Measurements from ENCODE around the gene HOXB13. TPM values are rescaled to one million over a fixed set of nuclear protein-coding genes. Genes with fewer than 3 reads are reported as not detected.

HOXB13 gene
- total and polyA plus RNA-seq, 2 of the 13 experiments (the other 11 are each of a cell fraction or from before 2014, with no cell fraction given): not detected

- TF ChIP-seq ZNF687 (CRISPR knock-in tag; IDR thresholded peaks at IDR 0.05) (peak; percentile 62; the same call in 1 of the 2 replicates), ZNF138 (CRISPR knock-in tag; IDR thresholded peaks at IDR 0.05; ENCODE audit: low read depth) (0 out of 2 replicates have a peak, but pooled peaks have one; percentile 41), SNRNP70 (IDR thresholded peaks at IDR 0.05; ENCODE audit: low read depth, low read length) (no peak), JUN (CRISPR knock-in tag; IDR thresholded peaks at IDR 0.05) (no peak), PAF1 (CRISPR knock-in tag; IDR thresholded peaks at IDR 0.05) (no peak), HDAC1 (CRISPR knock-in tag; IDR thresholded peaks at IDR 0.05) (no peak; the same call in 1 of the 2 replicates), REL (CRISPR knock-in tag; conservative IDR thresholded peaks at IDR 0.05) (no peak), SRY (CRISPR knock-in tag; IDR thresholded peaks at IDR 0.05) (no peak), ZSCAN12 (CRISPR knock-in tag; IDR thresholded peaks at IDR 0.05) (no peak), ZNF7 (CRISPR knock-in tag; IDR thresholded peaks at IDR 0.05) (no peak), NR2F6 (IDR thresholded peaks at IDR 0.05) (no peak), NR2F6 (CRISPR knock-in tag; IDR thresholded peaks at IDR 0.05) (0 out of 2 replicates have a peak, but pooled peaks have one; percentile 9), ZNF101 (CRISPR knock-in tag; IDR thresholded peaks at IDR 0.05; ENCODE audit: borderline replicate concordance, low read depth) (no peak), MZF1 (CRISPR knock-in tag; IDR thresholded peaks at IDR 0.05; ENCODE audit: borderline replicate concordance) (no peak), ZNF597 (CRISPR knock-in tag; IDR thresholded peaks at IDR 0.05) (no peak; the same call in 1 of the 2 replicates), ELF1 (CRISPR knock-in tag; IDR thresholded peaks at IDR 0.05) (peak; percentile 31; the same call in 1 of the 2 replicates), PBX3 (CRISPR knock-in tag; IDR thresholded peaks at IDR 0.05; ENCODE audit: borderline replicate concordance) (no peak)
- TF ChIP-seq, protein P1, sequence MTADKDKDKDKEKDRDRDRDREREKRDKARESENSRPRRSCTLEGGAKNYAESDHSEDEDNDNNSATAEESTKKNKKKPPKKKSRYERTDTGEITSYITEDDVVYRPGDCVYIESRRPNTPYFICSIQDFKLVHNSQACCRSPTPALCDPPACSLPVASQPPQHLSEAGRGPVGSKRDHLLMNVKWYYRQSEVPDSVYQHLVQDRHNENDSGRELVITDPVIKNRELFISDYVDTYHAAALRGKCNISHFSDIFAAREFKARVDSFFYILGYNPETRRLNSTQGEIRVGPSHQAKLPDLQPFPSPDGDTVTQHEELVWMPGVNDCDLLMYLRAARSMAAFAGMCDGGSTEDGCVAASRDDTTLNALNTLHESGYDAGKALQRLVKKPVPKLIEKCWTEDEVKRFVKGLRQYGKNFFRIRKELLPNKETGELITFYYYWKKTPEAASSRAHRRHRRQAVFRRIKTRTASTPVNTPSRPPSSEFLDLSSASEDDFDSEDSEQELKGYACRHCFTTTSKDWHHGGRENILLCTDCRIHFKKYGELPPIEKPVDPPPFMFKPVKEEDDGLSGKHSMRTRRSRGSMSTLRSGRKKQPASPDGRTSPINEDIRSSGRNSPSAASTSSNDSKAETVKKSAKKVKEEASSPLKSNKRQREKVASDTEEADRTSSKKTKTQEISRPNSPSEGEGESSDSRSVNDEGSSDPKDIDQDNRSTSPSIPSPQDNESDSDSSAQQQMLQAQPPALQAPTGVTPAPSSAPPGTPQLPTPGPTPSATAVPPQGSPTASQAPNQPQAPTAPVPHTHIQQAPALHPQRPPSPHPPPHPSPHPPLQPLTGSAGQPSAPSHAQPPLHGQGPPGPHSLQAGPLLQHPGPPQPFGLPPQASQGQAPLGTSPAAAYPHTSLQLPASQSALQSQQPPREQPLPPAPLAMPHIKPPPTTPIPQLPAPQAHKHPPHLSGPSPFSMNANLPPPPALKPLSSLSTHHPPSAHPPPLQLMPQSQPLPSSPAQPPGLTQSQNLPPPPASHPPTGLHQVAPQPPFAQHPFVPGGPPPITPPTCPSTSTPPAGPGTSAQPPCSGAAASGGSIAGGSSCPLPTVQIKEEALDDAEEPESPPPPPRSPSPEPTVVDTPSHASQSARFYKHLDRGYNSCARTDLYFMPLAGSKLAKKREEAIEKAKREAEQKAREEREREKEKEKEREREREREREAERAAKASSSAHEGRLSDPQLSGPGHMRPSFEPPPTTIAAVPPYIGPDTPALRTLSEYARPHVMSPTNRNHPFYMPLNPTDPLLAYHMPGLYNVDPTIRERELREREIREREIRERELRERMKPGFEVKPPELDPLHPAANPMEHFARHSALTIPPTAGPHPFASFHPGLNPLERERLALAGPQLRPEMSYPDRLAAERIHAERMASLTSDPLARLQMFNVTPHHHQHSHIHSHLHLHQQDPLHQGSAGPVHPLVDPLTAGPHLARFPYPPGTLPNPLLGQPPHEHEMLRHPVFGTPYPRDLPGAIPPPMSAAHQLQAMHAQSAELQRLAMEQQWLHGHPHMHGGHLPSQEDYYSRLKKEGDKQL (CRISPR knock-in tag; IDR thresholded peaks at IDR 0.05; ENCODE audit: low read depth): no peak
These were observed 50.2 kb downstream of the HOXB13 start (continued) for GRCh38 chr17:48678141-48678971.

Data from HepG2 (cell line).